Erythroblast (primary cell): ENCODE results near the gene SCYGR2.

Source experiments
- GATA1 ChIP-seq: IDR thresholded peaks from 2 replicates; pipeline ENCODE4 v1.6.1; 2011; ENCODE audit warnings: low read depth, mild to moderate bottlenecking, control low read depth, low read length, moderate library complexity
- POLR2A ChIP-seq: IDR thresholded peaks from 2 replicates; pipeline ENCODE4 v1.6.1; 2011; ENCODE audit warnings: mild to moderate bottlenecking, low read length

DNA sequence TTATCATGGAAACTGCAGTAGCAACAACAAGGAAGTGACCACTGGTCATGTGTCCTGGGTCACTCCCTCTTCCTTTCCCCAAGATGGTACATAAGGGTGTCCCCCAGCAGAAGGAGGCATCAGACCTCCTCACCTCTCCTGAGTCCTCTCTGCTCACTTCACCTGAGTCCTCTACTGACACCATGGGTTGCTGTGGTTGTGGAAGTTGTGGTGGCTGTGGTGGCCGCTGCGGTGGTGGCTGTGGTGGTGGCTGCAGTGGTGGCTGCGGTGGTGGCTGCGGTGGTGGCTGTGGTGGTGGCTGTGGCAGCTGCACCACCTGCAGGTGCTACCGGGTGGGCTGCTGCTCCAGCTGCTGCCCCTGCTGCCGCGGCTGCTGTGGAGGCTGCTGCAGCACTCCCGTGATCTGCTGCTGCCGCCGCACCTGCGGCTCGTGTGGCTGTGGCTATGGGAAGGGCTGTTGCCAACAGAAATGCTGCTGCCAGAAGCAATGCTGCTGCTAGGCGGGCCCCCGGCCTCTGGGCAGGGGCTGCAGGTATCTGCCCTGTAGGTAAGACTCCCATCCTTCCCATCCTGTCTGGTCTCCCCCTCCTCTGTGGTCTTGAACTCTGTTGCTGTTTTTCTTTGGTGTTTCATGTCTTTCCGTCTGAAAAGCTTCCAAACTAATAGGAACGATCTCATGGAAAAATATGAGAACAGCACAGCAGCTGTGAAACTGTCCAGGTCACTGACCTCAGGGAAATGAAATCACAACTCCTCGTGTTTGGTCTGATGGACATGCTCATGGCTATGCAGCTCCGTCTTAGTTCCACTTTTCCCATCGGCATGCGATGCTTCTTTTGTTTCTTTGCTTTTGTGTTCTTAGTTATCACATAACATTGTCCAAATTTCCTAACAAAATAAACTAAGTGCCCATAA, 18.9 kb downstream of the SCYGR2 start, which contains the start of gene SCYGR4:
- TF ChIP-seq POLR2A (no peak), GATA1 (no peak)
